Stimulated activated CD8-positive, alpha-beta memory T cell treated with anti-CD3 and anti-CD28 coated beads, Interleukin-12 subunit alpha, Interleukin-12 subunit beta, amount 100 ng/mL, for 24 hours (primary cell): ENCODE measurements around the gene MVK.

Source experiments
- DNase-seq: peaks from one replicate; pipeline ENCODE4 v3.0.0-alpha.2; 2020; ENCODE audit errors: extremely low read depth

The MVK gene

GRCh38 chr12:109630815-109631214 lies 57.2 kb downstream of the MVK start:
- DNase-seq, result no peak

- no peak for DNase-seq
These were observed 57.7 kb downstream of the MVK start for GRCh38 chr12:109631302-109631701.

GRCh38 chr12:109631751-109632150 lies 58.2 kb downstream of the MVK start:
- no peak for DNase-seq

- DNase-seq, result no peak
These were observed 58.7 kb downstream of the MVK start for GRCh38 chr12:109632342-109632741.

GRCh38 chr12:109635717-109636116 lies 62.1 kb downstream of the MVK start:
- DNase-seq, result no peak

- no peak for DNase-seq
These were observed 63.8 kb downstream of the MVK start for GRCh38 chr12:109637348-109637747.

- DNase-seq, result no peak
These were observed 64.4 kb downstream of the MVK start for GRCh38 chr12:109637996-109638395.

GRCh38 chr12:109638735-109639134 lies 65.1 kb downstream of the MVK start:
- no peak for DNase-seq

- DNase-seq, result no peak
These were observed 65.7 kb downstream of the MVK start for GRCh38 chr12:109639151-109639872.

GRCh38 chr12:109640961-109641360 lies 67.4 kb downstream of the MVK start:
- DNase-seq, result no peak

GRCh38 chr12:109641422-109641821 lies 67.8 kb downstream of the MVK start:
- no peak for DNase-seq

- no peak for DNase-seq
These were observed 69.0 kb downstream of the MVK start for GRCh38 chr12:109642506-109643132.

GRCh38 chr12:109645194-109645593 lies 71.6 kb downstream of the MVK start:
- DNase-seq, result no peak

GRCh38 chr12:109645708-109646107 lies 72.1 kb downstream of the MVK start:
- no peak for DNase-seq
